PC-3 (cell line): ENCODE results near the gene GDNF. TPM values are rescaled to one million over a fixed set of nuclear protein-coding genes. Genes with fewer than 3 reads are reported as not detected.
A peak's percentile ranks its signal among the peaks of the same experiment; 100 is the strongest.

Experiments used
- ATAC-seq: fragments of 200-7000 bp; cut with Tn5 transposase; 2 replicates; pipeline ENCODE4 v1.9.1; 2020; ENCODE audit warnings: mild to moderate bottlenecking, moderate library complexity
- BruUV-seq: library from RNA; stranded (reverse); fragments of 400-500 nt; replicated peaks from 2 replicates; lab custom pipeline; 2021; lab: Mats Ljungman, UMichigan
- CTCF ChIA-PET: fragments of 300-600 bp; sonication (Branson Sonifier 250); formaldehyde crosslinking; loops from one replicate; lab custom pipeline; 2022; ENCODE audit warnings: antibody characterized with exemption; lab: Charles Lee
- POLR2A ChIA-PET: fragments of 300-600 bp; sonication (Branson Sonifier 250); formaldehyde crosslinking; loops from one replicate; lab custom pipeline; 2022; ENCODE audit warnings: antibody characterized with exemption; ENCODE audit not compliant: unreplicated experiment; lab: Charles Lee
- DNase-seq: peaks from one replicate; pipeline ENCODE4 v3.0.0-alpha.2; 2015
- H2AFZ ChIP-seq: fragments of 300-600 bp; sonication (generic); 2 replicates; pipeline ENCODE4 v1.6.0; 2016; ENCODE audit warnings: antibody characterized with exemption, low read length
- H3F3A ChIP-seq: fragments of 300-600 bp; sonication (generic); one replicate; pipeline ENCODE4 v1.6.0; 2017; ENCODE audit warnings: antibody characterized with exemption, low read length, control low read depth, mild to moderate bottlenecking; ENCODE audit not compliant: unreplicated experiment
- H3K27ac ChIP-seq: fragments of 300-600 bp; sonication (generic); 2 replicates; pipeline ENCODE4 v1.5.1; 2016; ENCODE audit warnings: mild to moderate bottlenecking, low read length
- H3K27me3 ChIP-seq: fragments of 300-600 bp; sonication (generic); 2 replicates; pipeline ENCODE4 v1.6.1; 2016; ENCODE audit warnings: low read length, mixed read lengths
- H3K36me3 ChIP-seq: fragments of 300-600 bp; sonication (generic); 2 replicates; pipeline ENCODE4 v1.6.1; 2016; ENCODE audit warnings: low read depth, mixed run types, low read length, mixed read lengths
- H3K4me1 ChIP-seq: fragments of 300-600 bp; sonication (generic); 2 replicates; pipeline ENCODE4 v1.5.1; 2016; ENCODE audit warnings: low read length; ENCODE audit not compliant: insufficient read depth
- H3K4me2 ChIP-seq: fragments of 300-600 bp; sonication (generic); 2 replicates; pipeline ENCODE4 v1.6.0; 2016; ENCODE audit warnings: low read length
- H3K4me3 ChIP-seq: fragments of 300-600 bp; sonication (generic); 2 replicates; pipeline ENCODE4 v1.5.1; 2016; ENCODE audit warnings: mild to moderate bottlenecking, low read length, mixed read lengths
- H3K79me2 ChIP-seq: fragments of 300-600 bp; sonication (generic); 2 replicates; pipeline ENCODE4 v1.6.1; 2017; ENCODE audit warnings: low read length, mixed read lengths
- H3K9ac ChIP-seq: fragments of 300-600 bp; sonication (generic); 2 replicates; pipeline ENCODE4 v1.6.0; 2016; ENCODE audit warnings: mild to moderate bottlenecking, low read length
- H3K9me2 ChIP-seq: fragments of 300-600 bp; sonication (generic); replicated peaks from 2 replicates; pipeline ENCODE4 v1.6.1; 2016; ENCODE audit warnings: mixed run types, low read length, mixed read lengths
- H3K9me3 ChIP-seq: fragments of 300-600 bp; sonication (generic); 2 replicates; pipeline ENCODE4 v1.6.1; 2016; ENCODE audit warnings: low read length, mixed read lengths
- H4K20me1 ChIP-seq: fragments of 300-600 bp; sonication (generic); 2 replicates; pipeline ENCODE4 v1.6.1; 2016; ENCODE audit warnings: low read length, mixed read lengths
- CTCF ChIP-seq: fragments of 300-600 bp; sonication (generic); conservative IDR thresholded peaks from 2 replicates; pipeline ENCODE4 v1.5.1; 2017; ENCODE audit warnings: antibody characterized with exemption, low read depth, mild to moderate bottlenecking, low read length
- EZH2 ChIP-seq: fragments of 300-600 bp; sonication (generic); IDR thresholded peaks from one replicate; pipeline ENCODE4 v1.6.1; 2017; ENCODE audit warnings: antibody characterized with exemption, mild to moderate bottlenecking, low read length; ENCODE audit not compliant: unreplicated experiment
- EZH2phosphoT487 ChIP-seq: fragments of 300-600 bp; sonication (generic); IDR thresholded peaks from 2 replicates; pipeline ENCODE4 v1.6.1; 2018; ENCODE audit warnings: mild to moderate bottlenecking, antibody characterized with exemption, low read length, borderline replicate concordance
- intact Hi-C: fragments of 100-400 bp; cut with micrococcal nuclease; formaldehyde crosslinking; loops from 2 replicates; pipeline ENCODE4 v1.9.0; 2023
- total RNA-seq: library from RNA; depleted of rRNA; stranded (reverse); fragments of >200 nt; gene quantifications from 2 replicates; pipeline ENCODE4 v1.2.3, GENCODE V29; 2014

The GDNF gene
- total RNA-seq, 1 experiment from 2014 or later = not detected

GRCh38 chr5:37773809-37774208 is 66.0 kb downstream of the GDNF start:
- H3K4me1 ChIP-seq = peaks cover 31% of the 10 kb centered on the region
- intact Hi-C loops = no loop called here
- DNase-seq (no peak), ATAC-seq (no peak)
- H3K27ac ChIP-seq = no peak overlapping the region
- ChIA-PET POLR2A (no interaction called here), CTCF (no interaction called here)
- no peak overlapping the region for H3K9ac ChIP-seq
- no peak overlapping the region for H3K4me2 ChIP-seq
- no peaks in the 10 kb centered on the region for H3K36me3 ChIP-seq
- H3K79me2 ChIP-seq = no peaks in the 10 kb centered on the region
- H3F3A ChIP-seq = no peaks in the 10 kb centered on the region
- H4K20me1 ChIP-seq = no peaks in the 10 kb centered on the region
- no peak for TF ChIP-seq EZH2phosphoT487
- no peak for TF ChIP-seq EZH2
- no peak for TF ChIP-seq CTCF
- no peak overlapping the region for H2AFZ ChIP-seq
- no peaks in the 10 kb centered on the region for H3K9me3 ChIP-seq
- no TSS peak for BruUV-seq
- no peak overlapping the region for H3K4me3 ChIP-seq
- H3K9me2 ChIP-seq = no peaks in the 10 kb centered on the region
- H3K27me3 ChIP-seq = no peaks in the 10 kb centered on the region

- CTCF ChIA-PET = no interaction called here
- BruUV-seq = no TSS peak
These were observed 67.6 kb downstream of the GDNF start for GRCh38 chr5:37772255-37772654.

More at GRCh38 chr5:37772255-37772654, 67.6 kb downstream of the GDNF start:
- Histone ChIP-seq H2AFZ (peak overlapping the region; percentile 31; the same call in 1 of the 2 replicates), H3K79me2 (no peaks in the 10 kb centered on the region), H3K9me3 (no peaks in the 10 kb centered on the region), H3K27me3 (no peaks in the 10 kb centered on the region), H3K36me3 (no peaks in the 10 kb centered on the region), H3K27ac (peak overlapping the region; percentile 60), H3F3A (no peaks in the 10 kb centered on the region), H3K9ac (no peak overlapping the region; the same call in 1 of the 2 replicates), H4K20me1 (no peaks in the 10 kb centered on the region), H3K4me2 (peak overlapping the region; percentile 60), H3K9me2 (no peaks in the 10 kb centered on the region), H3K4me3 (no peak overlapping the region), H3K4me1 (peaks cover 31% of the 10 kb centered on the region)
- ATAC-seq (no peak), DNase-seq (no peak)
- intact Hi-C loops = no loop called here
- POLR2A ChIA-PET = no interaction called here
- TF ChIP-seq CTCF = no peak
- no peak for TF ChIP-seq EZH2phosphoT487
- no peak for TF ChIP-seq EZH2
